Activated B cell treated with CpG ODN at 0.5 μM for 24 hours (primary cell): Measurements from ENCODE around the gene SH2D4B. TPM values are rescaled to one million over a fixed set of nuclear protein-coding genes. Genes with fewer than 3 reads are reported as not detected.

Experiments
- ATAC-seq: fragments of 200-7000 bp; cut with Tn5 transposase; one replicate; pipeline ENCODE4 v1.10.0; 2021; ENCODE audit warnings: low read depth, mild to moderate bottlenecking, moderate library complexity
- CTCF ChIA-PET: fragments of 350-600 bp; sonication (Branson Sonifier 250); formaldehyde crosslinking; loops from one replicate; lab custom pipeline; 2021; ENCODE audit warnings: antibody characterized with exemption; lab: Charles Lee
- POLR2A ChIA-PET: fragments of 350-600 bp; sonication (Branson Sonifier 250); formaldehyde crosslinking; loops from one replicate; lab custom pipeline; 2021; ENCODE audit warnings: antibody characterized with exemption; lab: Charles Lee
- DNase-seq: peaks from one replicate; pipeline ENCODE4 v3.0.0; 2022
- H3K27ac Mint-ChIP-seq: one replicate; pipeline ENCODE4 v1.8.0; 2020; ENCODE audit warnings: mixed read lengths
- H3K27me3 Mint-ChIP-seq: one replicate; pipeline ENCODE4 v1.8.0; 2021; ENCODE audit warnings: mixed read lengths
- H3K36me3 Mint-ChIP-seq: one replicate; pipeline ENCODE4 v1.8.0; 2021; ENCODE audit warnings: low read depth, mixed read lengths
- H3K4me1 Mint-ChIP-seq: one replicate; pipeline ENCODE4 v1.8.0; 2021; ENCODE audit warnings: mixed read lengths
- H3K4me3 Mint-ChIP-seq: one replicate; pipeline ENCODE4 v1.8.0; 2020; ENCODE audit warnings: mild to moderate bottlenecking, mixed read lengths
- H3K9me3 Mint-ChIP-seq: one replicate; pipeline ENCODE4 v1.8.0; 2020; ENCODE audit warnings: mixed read lengths
- CTCF ChIP-seq: fragments of 200-600 bp; IDR thresholded peaks from one replicate; pipeline ENCODE4 v1.8.0; 2022; ENCODE audit warnings: antibody characterized with exemption, mild to moderate bottlenecking
- intact Hi-C: fragments of 100-400 bp; cut with micrococcal nuclease; formaldehyde crosslinking; loops from one replicate; pipeline ENCODE4 v1.15.1; 2024
- total RNA-seq: library from RNA; stranded (reverse); gene quantifications from 2 replicates; pipeline ENCODE4 v1.2.3, GENCODE V29; 2022

SH2D4B gene
- total RNA-seq, 1 donor from 2014 or later = not detected

- intact Hi-C loops = no loop called here
- Mint-ChIP-seq H3K4me1 (no peaks in the 10 kb centered on the region), H3K9me3 (no peaks in the 10 kb centered on the region), H3K36me3 (no peaks in the 10 kb centered on the region), H3K4me3 (no peak overlapping the region), H3K27me3 (peaks cover 14% of the 10 kb centered on the region), H3K27ac (no peak overlapping the region)
- ChIA-PET POLR2A (no interaction called here), CTCF (no interaction called here)
- ATAC-seq (no peak), DNase-seq (no peak)
- no peak for TF ChIP-seq CTCF
Observed at GRCh38 chr10:80567292-80567691, 29.6 kb downstream of the SH2D4B start.

DNA sequence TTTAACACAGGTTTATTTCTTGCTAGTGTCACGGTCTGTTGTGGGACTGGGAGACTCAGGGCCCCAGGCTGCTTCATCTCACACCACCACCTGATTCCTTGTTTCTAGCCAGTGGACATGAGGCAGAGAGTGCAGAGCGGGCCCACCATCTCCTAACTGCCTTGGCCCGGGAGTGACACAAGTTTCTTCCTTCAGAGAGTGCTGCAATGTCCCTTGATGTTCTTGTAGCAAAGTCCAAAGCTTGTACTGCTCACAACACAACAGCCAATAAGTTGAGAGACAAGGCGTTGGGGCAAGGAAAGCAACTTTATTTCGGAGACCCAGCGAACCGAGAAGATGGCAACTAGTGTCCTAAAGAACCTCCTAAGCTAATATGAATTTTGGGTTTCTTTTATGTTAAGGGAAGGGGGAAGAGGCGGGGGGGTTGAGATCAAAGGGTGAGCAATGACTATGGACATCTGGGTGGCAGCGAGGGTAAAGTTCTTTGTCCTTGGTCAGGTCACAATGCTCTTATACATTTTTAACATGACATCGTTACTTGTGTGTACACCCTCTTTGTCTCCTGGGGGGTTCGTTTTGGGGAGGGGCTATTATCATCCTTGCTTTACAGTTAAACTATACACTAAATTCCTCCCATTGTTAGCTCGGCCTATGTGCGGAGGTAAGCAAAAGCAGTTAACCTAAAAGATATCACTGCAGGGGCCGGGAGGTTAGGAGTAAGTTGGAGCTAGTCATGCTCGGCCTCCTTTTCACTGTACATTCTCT is 31.6 kb downstream of the SH2D4B start:
- H3K9me3 Mint-ChIP-seq = no peaks in the 10 kb centered on the region
- no peak for DNase-seq
- H3K27me3 Mint-ChIP-seq = peaks cover 14% of the 10 kb centered on the region
- TF ChIP-seq CTCF = no peak
- no peaks in the 10 kb centered on the region for H3K4me1 Mint-ChIP-seq
- no peak for ATAC-seq
- H3K36me3 Mint-ChIP-seq = no peaks in the 10 kb centered on the region
- CTCF ChIA-PET = interaction anchor here (0.9 kb wide), 1 partner anchor 9 kb away, joined by 4 read pairs; no protein-coding TSS in a partner anchor
- no peak overlapping the region for H3K27ac Mint-ChIP-seq
- intact Hi-C loops = no loop called here
- POLR2A ChIA-PET = interaction anchor here (0.7 kb wide), 1 partner anchor 897 kb away, joined by 11 read pairs; no protein-coding TSS in a partner anchor
- H3K4me3 Mint-ChIP-seq = no peak overlapping the region

- intact Hi-C loops = no loop called here
- Mint-ChIP-seq H3K4me1 (no peaks in the 10 kb centered on the region), H3K9me3 (no peaks in the 10 kb centered on the region), H3K27ac (no peak overlapping the region), H3K36me3 (no peaks in the 10 kb centered on the region), H3K4me3 (no peak overlapping the region), H3K27me3 (peaks cover 11% of the 10 kb centered on the region)
- ATAC-seq (no peak), DNase-seq (no peak)
- no peak for TF ChIP-seq CTCF
- POLR2A ChIA-PET = no interaction called here
- CTCF ChIA-PET = no interaction called here
Observed at GRCh38 chr10:80571352-80571751, 33.6 kb downstream of the SH2D4B start.

DNA sequence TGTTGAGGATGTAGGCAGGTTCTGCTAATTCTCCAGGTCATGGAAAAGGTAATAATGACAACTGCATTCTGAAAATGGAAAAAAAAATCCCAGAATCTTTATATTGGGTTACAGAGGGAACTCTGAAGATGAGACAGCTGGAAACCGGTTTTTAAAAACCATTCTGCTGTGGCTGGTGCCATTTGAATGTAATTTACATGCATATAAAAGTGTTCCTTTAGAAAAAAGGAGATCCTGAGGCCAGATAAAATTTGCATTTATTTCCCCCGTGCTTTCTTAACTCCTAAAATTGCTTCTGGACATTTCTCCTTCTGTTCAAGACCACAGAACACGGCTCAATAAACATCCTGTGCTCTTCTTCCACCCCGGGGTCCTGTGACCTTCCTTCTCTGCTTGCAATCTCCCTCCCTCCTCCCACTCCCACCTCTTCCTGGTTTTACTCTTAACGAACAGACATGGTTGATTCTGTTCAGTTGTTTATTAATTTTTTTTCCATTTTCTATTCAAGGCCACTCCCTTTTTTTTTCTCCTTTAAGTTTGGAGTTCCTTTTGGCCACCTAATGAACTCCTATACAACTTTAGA is 41.6 kb downstream of the SH2D4B start:
- intact Hi-C loops = no loop called here
- H3K4me1 Mint-ChIP-seq = peaks cover 26% of the 10 kb centered on the region
- H3K27me3 Mint-ChIP-seq = peaks cover 3% of the 10 kb centered on the region
- ATAC-seq (no peak), DNase-seq (no peak)
- H3K36me3 Mint-ChIP-seq = no peaks in the 10 kb centered on the region
- H3K9me3 Mint-ChIP-seq = peaks cover 2% of the 10 kb centered on the region
- H3K4me3 Mint-ChIP-seq = peak overlapping the region; percentile 25
- ChIA-PET CTCF (interaction anchor here (1.2 kb wide), 1 partner anchor 27 kb away, joined by 3 read pairs; no protein-coding TSS in a partner anchor), POLR2A (no interaction called here)
- no peak for TF ChIP-seq CTCF
- H3K27ac Mint-ChIP-seq = no peak overlapping the region

DNA sequence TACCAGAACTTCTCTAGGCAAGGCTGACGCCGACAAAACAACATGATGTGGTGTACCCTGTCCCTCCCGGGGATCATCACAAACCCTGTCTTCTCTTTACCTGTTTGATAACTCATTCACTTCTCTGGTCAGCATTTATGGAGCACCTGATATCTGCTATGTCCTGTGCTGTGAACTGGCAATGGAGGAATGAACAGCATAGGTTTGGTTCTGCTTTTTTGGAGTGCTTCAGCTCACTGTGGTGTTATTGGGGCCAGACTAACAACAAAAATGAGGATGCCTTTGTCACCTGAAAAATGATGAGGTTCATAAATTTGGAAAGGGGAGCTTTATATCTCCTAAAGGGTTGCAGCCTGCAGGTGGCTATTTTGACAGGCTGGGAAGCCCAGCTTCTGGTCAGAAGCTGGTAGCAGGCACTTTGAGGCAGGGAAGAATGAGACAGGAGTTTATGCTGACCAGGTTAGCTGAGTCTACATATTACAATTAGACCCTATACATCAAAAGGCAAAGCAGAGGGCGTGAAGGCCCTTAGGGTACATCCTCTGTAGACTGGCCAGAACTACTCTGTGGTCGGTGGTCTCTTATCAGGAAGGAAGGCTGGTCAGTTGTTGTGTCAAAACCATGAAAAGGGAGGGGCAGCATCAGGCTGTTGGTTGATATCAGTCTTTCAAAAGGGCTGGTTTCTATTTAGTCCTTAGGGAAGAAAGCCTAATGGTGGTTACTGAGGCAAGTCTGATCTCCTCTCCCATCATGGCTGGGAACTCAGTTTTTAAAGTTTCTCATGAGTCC is 42.3 kb downstream of the SH2D4B start:
- POLR2A ChIA-PET = no interaction called here
- CTCF ChIA-PET = no interaction called here

More for the DNA sequence above, 42.3 kb downstream of the SH2D4B start:
- ATAC-seq (no peak), DNase-seq (no peak)
- H3K4me3 Mint-ChIP-seq = no peak overlapping the region
- H3K4me1 Mint-ChIP-seq = peaks cover 26% of the 10 kb centered on the region
- H3K27ac Mint-ChIP-seq = no peak overlapping the region
- intact Hi-C loops = no loop called here
- H3K27me3 Mint-ChIP-seq = peaks cover 3% of the 10 kb centered on the region
- H3K36me3 Mint-ChIP-seq = no peaks in the 10 kb centered on the region
- TF ChIP-seq CTCF = no peak
- peaks cover 2% of the 10 kb centered on the region for H3K9me3 Mint-ChIP-seq
